HepG2 (cell line): ENCODE results near the gene CDC42EP4. TPM values are rescaled to one million over a fixed set of nuclear protein-coding genes. Genes with fewer than 3 reads are reported as not detected.

Experiments
- HMGXB4 ChIP-seq, 2 experiments: sonication (generic) in 1 of 2; formaldehyde crosslinking in 1 of 2; IDR thresholded peaks; 2 replicates each; pipeline versions ENCODE4 v1.4.0 to v1.6.1; 2018 to 2020; ENCODE audit warnings: missing genetic modification reagents in 2 of 2, borderline replicate concordance in 1 of 2, low read depth in 1 of 2, mild to moderate bottlenecking in 1 of 2, missing biosample characterization in 1 of 2
- KDM2A ChIP-seq: sonication (generic); formaldehyde crosslinking; IDR thresholded peaks from 2 replicates; pipeline ENCODE4 v1.4.0; 2020; ENCODE audit warnings: low read depth, missing genetic modification reagents, borderline replicate concordance
- MTF2 ChIP-seq: sonication (generic); formaldehyde crosslinking; IDR thresholded peaks from 2 replicates; pipeline ENCODE4 v1.5.0; 2020; ENCODE audit warnings: missing genetic modification reagents, borderline replicate concordance
- NR2C2 ChIP-seq: sonication (generic); formaldehyde crosslinking; IDR thresholded peaks from 2 replicates; pipeline ENCODE4 v1.4.0; 2020; ENCODE audit warnings: missing genetic modification reagents, mild to moderate bottlenecking, moderate library complexity, borderline replicate concordance
- POLR2G ChIP-seq: fragments of 200-400 bp; formaldehyde crosslinking; IDR thresholded peaks from 2 replicates; pipeline ENCODE4 v1.6.1; 2018; ENCODE audit warnings: mild to moderate bottlenecking, low read depth, low read length, moderate library complexity
- SSRP1 ChIP-seq: IDR thresholded peaks from 2 replicates; pipeline ENCODE4 v1.6.1; 2016; ENCODE audit warnings: control low read depth
- TRAFD1 ChIP-seq: sonication (generic); formaldehyde crosslinking; IDR thresholded peaks from 2 replicates; pipeline ENCODE4 v1.5.1; 2020; ENCODE audit warnings: missing genetic modification reagents, mild to moderate bottlenecking, borderline replicate concordance
- ZMYM4 ChIP-seq: sonication (generic); formaldehyde crosslinking; IDR thresholded peaks from 2 replicates; pipeline ENCODE4 v1.8.1; 2023; ENCODE audit warnings: mild to moderate bottlenecking, missing genetic modification reagents
- ZNF407 ChIP-seq: sonication (generic); formaldehyde crosslinking; IDR thresholded peaks from one replicate; pipeline ENCODE4 v1.5.1; 2020; ENCODE audit warnings: mild to moderate bottlenecking, missing genetic modification reagents; ENCODE audit errors: not compliant biosample characterization
- polyA plus RNA-seq, 8 experiments: library from polyadenylated mRNA; depleted of rRNA in 3 of 8; stranded (reverse) in 7 of 8; unstranded in 1 of 8; fragments of >200 nt; fragmentation: Illumina TruSeq in 4 of 8; extraction: Trizol in 4 of 8; gene quantifications; 2 replicates each; pipeline versions ENCODE4 v1.2.1 to v1.2.3, GENCODE V29; 2011 to 2016; ENCODE audit warnings: low read depth in 4 of 8, missing spikeins in 1 of 8, mixed read lengths in 1 of 8; ENCODE audit not compliant: insufficient read depth in 1 of 8
- total RNA-seq, 5 experiments: library from RNA; depleted of rRNA; stranded (reverse); fragments of >200 nt; fragmentation: Illumina TruSeq; extraction: Trizol; gene quantifications; 2 replicates each; pipeline ENCODE4 v1.2.3, GENCODE V29; 2016; ENCODE audit warnings: low read depth in 1 of 5
- TF ChIP-seq, protein P1 (sequence below): IDR thresholded peaks from 2 replicates; pipeline ENCODE4 v1.6.1; 2016; ENCODE audit warnings: mild to moderate bottlenecking
- TF ChIP-seq, protein P2 (sequence below): sonication (generic); formaldehyde crosslinking; IDR thresholded peaks from 2 replicates; pipeline ENCODE4 v1.4.0; 2020; ENCODE audit warnings: missing genetic modification reagents

Gene CDC42EP4
- total and polyA plus RNA-seq, 2 of the 13 experiments (the other 11 are each of a cell fraction or from before 2014, with no cell fraction given), result 19.0 to 54.0 TPM

DNA sequence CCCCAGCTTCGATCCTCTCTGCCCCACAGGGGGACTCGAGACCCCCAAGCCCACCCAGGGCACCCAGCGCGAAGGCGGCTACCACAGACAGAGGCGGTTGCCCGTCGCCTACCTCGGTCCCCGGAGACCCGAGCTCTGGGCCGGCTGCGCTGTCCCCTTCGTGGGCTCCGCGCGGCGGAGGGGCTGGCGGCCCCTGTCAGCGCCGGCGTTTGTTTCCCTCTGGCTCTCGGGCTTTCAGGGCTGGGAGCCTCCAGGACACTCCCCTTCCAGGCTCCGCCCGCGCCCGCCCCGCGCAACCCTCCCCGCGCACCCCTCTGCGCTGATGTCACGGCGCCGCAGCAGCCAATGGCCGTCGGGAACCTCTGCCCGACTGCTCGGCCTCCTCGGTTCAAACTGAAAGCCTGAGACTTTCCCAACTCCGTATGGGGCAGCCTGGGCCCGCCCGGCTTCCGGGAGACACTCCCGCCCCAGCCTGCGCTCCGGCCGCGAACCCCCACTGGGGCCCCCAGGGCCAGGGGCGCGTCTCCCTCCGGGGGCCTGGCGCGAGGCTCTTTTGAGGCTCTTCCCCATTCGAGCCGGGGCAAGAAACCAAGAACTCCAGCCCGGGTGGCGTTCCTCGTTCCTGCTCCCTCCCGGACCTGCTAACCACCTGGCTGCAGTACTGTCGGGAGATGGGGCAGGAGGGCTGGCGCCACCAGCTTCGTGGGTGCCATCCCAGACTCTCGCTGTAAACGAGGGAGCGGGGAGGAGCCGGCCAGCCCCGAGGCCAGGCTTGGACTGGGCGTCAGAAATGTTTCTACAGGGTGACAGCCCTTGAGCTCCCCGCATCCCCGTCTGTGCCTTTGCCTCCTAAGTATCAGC lies at the start of gene CDC42EP4 (continued):
- peak; percentile 81 for TF ChIP-seq KDM2A (CRISPR knock-in tag)
- peak; percentile 85 for TF ChIP-seq ZMYM4 (CRISPR knock-in tag)
- TF ChIP-seq, protein P1, sequence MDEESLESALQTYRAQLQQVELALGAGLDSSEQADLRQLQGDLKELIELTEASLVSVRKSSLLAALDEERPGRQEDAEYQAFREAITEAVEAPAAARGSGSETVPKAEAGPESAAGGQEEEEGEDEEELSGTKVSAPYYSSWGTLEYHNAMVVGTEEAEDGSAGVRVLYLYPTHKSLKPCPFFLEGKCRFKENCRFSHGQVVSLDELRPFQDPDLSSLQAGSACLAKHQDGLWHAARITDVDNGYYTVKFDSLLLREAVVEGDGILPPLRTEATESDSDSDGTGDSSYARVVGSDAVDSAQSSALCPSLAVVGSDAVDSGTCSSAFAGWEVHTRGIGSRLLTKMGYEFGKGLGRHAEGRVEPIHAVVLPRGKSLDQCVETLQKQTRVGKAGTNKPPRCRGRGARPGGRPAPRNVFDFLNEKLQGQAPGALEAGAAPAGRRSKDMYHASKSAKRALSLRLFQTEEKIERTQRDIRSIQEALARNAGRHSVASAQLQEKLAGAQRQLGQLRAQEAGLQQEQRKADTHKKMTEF, result peak; percentile 87
- TF ChIP-seq MTF2 (CRISPR knock-in tag), result 0 out of 2 replicates have a peak, but pooled peaks have one; percentile 23
- TF ChIP-seq SSRP1 (CRISPR knock-in tag), result no peak
- peak in 1 of 2 experiments; percentile 80; a peak in 2 of 4 replicates for TF ChIP-seq HMGXB4 (CRISPR knock-in tag; IDR thresholded peaks at IDR 0.05; ENCODE audit: borderline replicate concordance in 1 of 2, low read depth in 1 of 2)
- TF ChIP-seq, protein P2, sequence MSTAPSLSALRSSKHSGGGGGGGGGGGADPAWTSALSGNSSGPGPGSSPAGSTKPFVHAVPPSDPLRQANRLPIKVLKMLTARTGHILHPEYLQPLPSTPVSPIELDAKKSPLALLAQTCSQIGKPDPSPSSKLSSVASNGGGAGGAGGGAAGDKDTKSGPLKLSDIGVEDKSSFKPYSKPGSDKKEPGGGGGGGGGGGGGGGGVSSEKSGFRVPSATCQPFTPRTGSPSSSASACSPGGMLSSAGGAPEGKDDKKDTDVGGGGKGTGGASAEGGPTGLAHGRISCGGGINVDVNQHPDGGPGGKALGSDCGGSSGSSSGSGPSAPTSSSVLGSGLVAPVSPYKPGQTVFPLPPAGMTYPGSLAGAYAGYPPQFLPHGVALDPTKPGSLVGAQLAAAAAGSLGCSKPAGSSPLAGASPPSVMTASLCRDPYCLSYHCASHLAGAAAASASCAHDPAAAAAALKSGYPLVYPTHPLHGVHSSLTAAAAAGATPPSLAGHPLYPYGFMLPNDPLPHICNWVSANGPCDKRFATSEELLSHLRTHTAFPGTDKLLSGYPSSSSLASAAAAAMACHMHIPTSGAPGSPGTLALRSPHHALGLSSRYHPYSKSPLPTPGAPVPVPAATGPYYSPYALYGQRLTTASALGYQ (CRISPR knock-in tag), result no peak
- TF ChIP-seq POLR2G, result peak; percentile 84
- peak; percentile 33; the same call in 1 of the 2 replicates for TF ChIP-seq NR2C2 (CRISPR knock-in tag)
- TF ChIP-seq TRAFD1 (CRISPR knock-in tag), result no peak; the same call in 1 of the 2 replicates
- peak; percentile 81 for TF ChIP-seq ZNF407 (CRISPR knock-in tag)
